Endothelial cell of umbilical vein (primary cell): Measurements from ENCODE around the gene SMIM10L1. TPM values are rescaled to one million over a fixed set of nuclear protein-coding genes. Genes with fewer than 3 reads are reported as not detected.

Experiments
- BruUV-seq: library from RNA; stranded (reverse); fragments of 400-500 nt; replicated peaks from 2 replicates; lab custom pipeline; 2021; lab: Mats Ljungman, UMichigan
- CTCF ChIA-PET: fragments of 300-600, 350-600 bp; sonication (Branson Sonifier 250); formaldehyde crosslinking; loops from one replicate; lab custom pipeline; 2021; ENCODE audit warnings: antibody characterized with exemption, inconsistent platforms; lab: Charles Lee
- POLR2A ChIA-PET: fragments of 300-600, 350-600 bp; sonication (Branson Sonifier 250); formaldehyde crosslinking; loops from one replicate; lab custom pipeline; 2021; ENCODE audit warnings: antibody characterized with exemption, inconsistent platforms; lab: Charles Lee
- DNase-seq: peaks from one replicate; pipeline ENCODE4 v3.0.0-alpha.2; 2011; ENCODE audit warnings: low read depth, low spot score
- FAIRE-seq: peaks from 2 replicates; lab custom pipeline; 2011; peaks lifted over from hg19 to GRCh38; lab: Jason Lieb, UNC
- H2AFZ ChIP-seq: 2 replicates; pipeline ENCODE4 v1.6.0; 2012; ENCODE audit warnings: low read depth, low read length, control low read depth, inconsistent platforms
- H3K27ac ChIP-seq: 2 replicates; pipeline ENCODE4 v1.5.1; 2011; ENCODE audit warnings: low read depth, mild to moderate bottlenecking, control low read depth, low read length, moderate library complexity; ENCODE audit not compliant: insufficient read depth
- H3K27me3 ChIP-seq, 2 experiments: 2 replicates each; pipeline versions ENCODE4 v1.6.0 to v1.6.1; 2011; ENCODE audit warnings: low read length in 2 of 2, mixed read lengths in 1 of 2; ENCODE audit not compliant: control insufficient read depth in 2 of 2, insufficient read depth in 2 of 2
- H3K36me3 ChIP-seq, 2 experiments: 2 replicates in 1 of 2; 3 replicates in 1 of 2; pipeline ENCODE4 v1.5.1; 2011; ENCODE audit warnings: low read length in 2 of 2, mild to moderate bottlenecking in 1 of 2, moderate library complexity in 1 of 2; ENCODE audit not compliant: control insufficient read depth in 2 of 2, insufficient read depth in 2 of 2; ENCODE audit errors: extremely low read depth in 1 of 2
- H3K4me1 ChIP-seq: 3 replicates; pipeline ENCODE4 v1.5.1; 2011; ENCODE audit warnings: mild to moderate bottlenecking, low read length; ENCODE audit not compliant: control insufficient read depth, insufficient read depth; ENCODE audit errors: extremely low read depth
- H3K4me2 ChIP-seq: 2 replicates; pipeline ENCODE4 v1.6.1; 2011; ENCODE audit warnings: low read length, control low read depth, mixed read lengths; ENCODE audit not compliant: insufficient read depth
- H3K4me3 ChIP-seq, 3 experiments: fragments of 200-600 bp in 1 of 3; sonication (generic), shearing (Covaris generic) in 1 of 3; replicated peaks in 1 of 3; 2 replicates each; pipeline ENCODE4 v1.5.1; 2011 to 2016; ENCODE audit warnings: control low read depth in 3 of 3, low read length in 3 of 3, mild to moderate bottlenecking in 2 of 3, inconsistent platforms in 1 of 3, low read depth in 1 of 3, moderate library complexity in 1 of 3; ENCODE audit not compliant: insufficient read depth in 1 of 3
- H3K79me2 ChIP-seq: 2 replicates; pipeline ENCODE4 v1.6.0; 2012; ENCODE audit warnings: low read length, inconsistent platforms; ENCODE audit not compliant: control insufficient read depth, insufficient read depth
- H3K9ac ChIP-seq: replicated peaks from 2 replicates; pipeline ENCODE3; 2011; ENCODE audit warnings: low read length, control low read depth; ENCODE audit not compliant: insufficient read depth; ENCODE audit errors: extremely low read depth
- H3K9me1 ChIP-seq: replicated peaks from 3 replicates; pipeline ENCODE4 v1.6.0; 2011; ENCODE audit warnings: mild to moderate bottlenecking, low read length; ENCODE audit not compliant: control insufficient read depth, insufficient read depth; ENCODE audit errors: extremely low read depth
- H3K9me3 ChIP-seq: replicated peaks from 2 replicates; pipeline ENCODE4 v1.5.1; 2012; ENCODE audit warnings: low read length, inconsistent platforms; ENCODE audit not compliant: control insufficient read depth, insufficient read depth
- H4K20me1 ChIP-seq: replicated peaks from 2 replicates; pipeline ENCODE3; 2011; ENCODE audit warnings: mild to moderate bottlenecking, low read length; ENCODE audit not compliant: control insufficient read depth, insufficient read depth; ENCODE audit errors: extremely low read depth
- FOS ChIP-seq: IDR thresholded peaks from 2 replicates; pipeline ENCODE4 v1.6.1; 2011; ENCODE audit warnings: mild to moderate bottlenecking, low read length, moderate library complexity, borderline replicate concordance; ENCODE audit not compliant: insufficient read depth
- GATA2 ChIP-seq: IDR thresholded peaks from 2 replicates; pipeline ENCODE4 v1.7.0; 2011; ENCODE audit warnings: low read depth, mild to moderate bottlenecking, moderate library complexity, mixed read lengths, low read length; ENCODE audit not compliant: insufficient read length, insufficient read depth
- JUN ChIP-seq: IDR thresholded peaks from 2 replicates; pipeline ENCODE4 v1.6.1; 2011; ENCODE audit warnings: borderline replicate concordance, low read depth; ENCODE audit not compliant: insufficient read length, insufficient read depth
- MYC ChIP-seq: IDR thresholded peaks from one replicate; pipeline ENCODE4 v1.6.1; 2011; ENCODE audit warnings: mild to moderate bottlenecking, low read depth, low read length
- POLR2AphosphoS5 ChIP-seq: IDR thresholded peaks from 2 replicates; pipeline ENCODE4 v1.6.1; 2012; ENCODE audit warnings: low read depth, mild to moderate bottlenecking, control low read depth, low read length, moderate library complexity; ENCODE audit not compliant: insufficient read depth
- dilution Hi-C: fragments of 300-500 bp; cut with MboI; formaldehyde crosslinking; loops from one replicate; pipeline ENCODE4 v1.15.0; 2019; ENCODE audit warnings: low sequenced_read_pairs; ENCODE audit not compliant: extremely low pct_ligation_motif_present
- intact Hi-C: fragments of 100-400 bp; cut with micrococcal nuclease; formaldehyde crosslinking; loops from one replicate; pipeline ENCODE4 v1.10.0; 2022
- polyA plus RNA-seq, 4 experiments: library from polyadenylated mRNA; depleted of rRNA in 3 of 4; stranded (reverse) in 3 of 4; unstranded in 1 of 4; fragments of >200 nt; gene quantifications; 2 replicates each; pipeline versions ENCODE4 v1.2.1 to v1.2.3, GENCODE V29; 2011 to 2012; ENCODE audit warnings: missing spikeins in 1 of 4
- total RNA-seq: library from RNA; stranded (reverse); gene quantifications from 2 replicates; pipeline ENCODE4 v1.2.3, GENCODE V29; 2021
- TF ChIP-seq, protein P1 (sequence below), 2 donors: IDR thresholded peaks; 1 replicate in 1 of 2; 2 replicates in 1 of 2; pipeline ENCODE4 v1.5.1; 2011; ENCODE audit warnings: low read length in 2 of 2, mild to moderate bottlenecking in 2 of 2, moderate library complexity in 2 of 2, control low read depth in 1 of 2, inconsistent platforms in 1 of 2, low read depth in 1 of 2; ENCODE audit not compliant: insufficient read depth in 1 of 2; ENCODE audit errors: extremely low read depth in 1 of 2
- TF ChIP-seq, protein P2 (sequence below): IDR thresholded peaks from 2 replicates; pipeline ENCODE4 v1.6.1; 2011; ENCODE audit not compliant: insufficient read depth, insufficient read length

Gene SMIM10L1
- total and polyA plus RNA-seq, 2 donors (not counting 3 experiments of a cell fraction or from before 2014, with no cell fraction given): 5.1 to 10.8 TPM

GRCh38 chr12:11162502-11162901 is 8.5 kb upstream of the SMIM10L1 start:
- peaks cover 92% of the 10 kb centered on the region for H3K79me2 ChIP-seq
- H2AFZ ChIP-seq: no peak overlapping the region
- TF ChIP-seq GATA2 (no peak), FOS (no peak), JUN (no peak), POLR2AphosphoS5 (no peak), MYC (no peak)
- TF ChIP-seq, protein P1, sequence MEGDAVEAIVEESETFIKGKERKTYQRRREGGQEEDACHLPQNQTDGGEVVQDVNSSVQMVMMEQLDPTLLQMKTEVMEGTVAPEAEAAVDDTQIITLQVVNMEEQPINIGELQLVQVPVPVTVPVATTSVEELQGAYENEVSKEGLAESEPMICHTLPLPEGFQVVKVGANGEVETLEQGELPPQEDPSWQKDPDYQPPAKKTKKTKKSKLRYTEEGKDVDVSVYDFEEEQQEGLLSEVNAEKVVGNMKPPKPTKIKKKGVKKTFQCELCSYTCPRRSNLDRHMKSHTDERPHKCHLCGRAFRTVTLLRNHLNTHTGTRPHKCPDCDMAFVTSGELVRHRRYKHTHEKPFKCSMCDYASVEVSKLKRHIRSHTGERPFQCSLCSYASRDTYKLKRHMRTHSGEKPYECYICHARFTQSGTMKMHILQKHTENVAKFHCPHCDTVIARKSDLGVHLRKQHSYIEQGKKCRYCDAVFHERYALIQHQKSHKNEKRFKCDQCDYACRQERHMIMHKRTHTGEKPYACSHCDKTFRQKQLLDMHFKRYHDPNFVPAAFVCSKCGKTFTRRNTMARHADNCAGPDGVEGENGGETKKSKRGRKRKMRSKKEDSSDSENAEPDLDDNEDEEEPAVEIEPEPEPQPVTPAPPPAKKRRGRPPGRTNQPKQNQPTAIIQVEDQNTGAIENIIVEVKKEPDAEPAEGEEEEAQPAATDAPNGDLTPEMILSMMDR (IDR thresholded peaks at IDR 0.05; ENCODE audit: extremely low read depth in 1 of 2, insufficient read depth in 1 of 2, low read depth in 1 of 2, low read length in 2 of 2): no peak
- TF ChIP-seq, protein P2, sequence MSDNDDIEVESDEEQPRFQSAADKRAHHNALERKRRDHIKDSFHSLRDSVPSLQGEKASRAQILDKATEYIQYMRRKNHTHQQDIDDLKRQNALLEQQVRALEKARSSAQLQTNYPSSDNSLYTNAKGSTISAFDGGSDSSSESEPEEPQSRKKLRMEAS: no peak
- H3K4me3 ChIP-seq: no peak overlapping the region
- no peak overlapping the region for H3K9ac ChIP-seq
- peaks cover 4% of the 10 kb centered on the region for H4K20me1 ChIP-seq
- BruUV-seq: no TSS peak
- intact Hi-C loops (no loop called here), dilution Hi-C loops (no loop called here)
- H3K36me3 ChIP-seq: peaks cover 0 to 12% of the 10 kb centered on the region in 2 experiments
- peaks cover 4% of the 10 kb centered on the region for H3K9me1 ChIP-seq
- no peaks in the 10 kb centered on the region for H3K9me3 ChIP-seq
- no peaks in the 10 kb centered on the region for H3K4me1 ChIP-seq
- no peak overlapping the region for H3K4me2 ChIP-seq
- FAIRE-seq: no peak
- no peak for DNase-seq
- POLR2A ChIA-PET: interaction anchor here (1.0 kb wide), 1 partner anchor 9 kb away, joined by 4 read pairs; the partner anchor contains the start of gene SMIM10L1
- no peaks in the 10 kb centered on the region for H3K27me3 ChIP-seq
- H3K27ac ChIP-seq: no peak overlapping the region
- CTCF ChIA-PET: interaction anchor here (0.9 kb wide), 1 partner anchor 37 kb away, joined by 3 read pairs; no protein-coding TSS in a partner anchor
